Astrocyte (in vitro differentiated cells and primary cell): Measurements from ENCODE around the gene PARD3B. TPM values are rescaled to one million over a fixed set of nuclear protein-coding genes. Genes with fewer than 3 reads are reported as not detected.

Experiments
- DNase-seq: peaks from one replicate; pipeline ENCODE4 v3.0.0-alpha.2; 2010; ENCODE audit warnings: low read depth
- FAIRE-seq: peaks from 2 replicates; lab custom pipeline; 2011; peaks lifted over from hg19 to GRCh38; lab: Jason Lieb, UNC
- H2AFZ ChIP-seq: 2 replicates; pipeline ENCODE4 v1.6.0; 2012; ENCODE audit warnings: low read depth, low read length, inconsistent platforms
- H3K27ac ChIP-seq: 2 replicates; pipeline ENCODE4 v1.5.1; 2011; ENCODE audit warnings: low read depth, low read length, inconsistent platforms
- H3K27me3 ChIP-seq: 2 replicates; pipeline ENCODE4 v1.6.0; 2011; ENCODE audit warnings: low read length, inconsistent platforms; ENCODE audit not compliant: insufficient read depth
- H3K36me3 ChIP-seq: 2 replicates; pipeline ENCODE4 v1.5.1; 2011; ENCODE audit warnings: low read length, inconsistent platforms; ENCODE audit not compliant: insufficient read depth
- H3K4me1 ChIP-seq: 2 replicates; pipeline ENCODE4 v1.5.1; 2011; ENCODE audit warnings: low read length, inconsistent platforms; ENCODE audit not compliant: insufficient read depth
- H3K4me2 ChIP-seq: 2 replicates; pipeline ENCODE4 v1.6.0; 2012; ENCODE audit warnings: low read length, inconsistent platforms
- H3K4me3 ChIP-seq: 2 replicates; pipeline ENCODE4 v1.5.1; 2011; ENCODE audit warnings: low read depth, mild to moderate bottlenecking, low read length, inconsistent platforms; ENCODE audit not compliant: insufficient read depth
- H3K79me2 ChIP-seq: 2 replicates; pipeline ENCODE4 v1.6.0; 2012; ENCODE audit warnings: mild to moderate bottlenecking, low read length, inconsistent platforms; ENCODE audit not compliant: insufficient read depth
- H3K9ac ChIP-seq: 2 replicates; pipeline ENCODE4 v1.6.0; 2012; ENCODE audit warnings: mild to moderate bottlenecking, low read length, inconsistent platforms
- H3K9me3 ChIP-seq: 2 replicates; pipeline ENCODE4 v1.5.1; 2012; ENCODE audit warnings: low read depth, mild to moderate bottlenecking, low read length, inconsistent platforms; ENCODE audit not compliant: insufficient read depth
- H4K20me1 ChIP-seq: 2 replicates; pipeline ENCODE4 v1.6.0; 2012; ENCODE audit warnings: low read length, inconsistent platforms; ENCODE audit not compliant: insufficient read depth
- H3K27ac Mint-ChIP-seq: one replicate; pipeline ENCODE4 v1.8.0; 2021; ENCODE audit warnings: mild to moderate bottlenecking, mixed read lengths; ENCODE audit not compliant: unreplicated experiment
- H3K27me3 Mint-ChIP-seq: one replicate; pipeline ENCODE4 v1.8.0; 2021; ENCODE audit warnings: low read depth, mixed read lengths; ENCODE audit not compliant: unreplicated experiment
- H3K36me3 Mint-ChIP-seq: one replicate; pipeline ENCODE4 v1.8.0; 2021; ENCODE audit warnings: low read depth, mixed read lengths; ENCODE audit not compliant: unreplicated experiment
- H3K4me1 Mint-ChIP-seq: one replicate; pipeline ENCODE4 v1.8.0; 2021; ENCODE audit warnings: low read depth, mixed read lengths; ENCODE audit not compliant: unreplicated experiment
- H3K4me3 Mint-ChIP-seq: one replicate; pipeline ENCODE4 v1.8.0; 2021; ENCODE audit warnings: mild to moderate bottlenecking, moderate library complexity, mixed read lengths; ENCODE audit not compliant: unreplicated experiment
- H3K9me3 Mint-ChIP-seq: one replicate; pipeline ENCODE4 v1.8.0; 2021; ENCODE audit warnings: mild to moderate bottlenecking, mixed read lengths; ENCODE audit not compliant: unreplicated experiment
- EZH2 ChIP-seq: IDR thresholded peaks from 2 replicates; pipeline ENCODE4 v1.6.1; 2012; ENCODE audit warnings: mild to moderate bottlenecking, low read length, inconsistent platforms; ENCODE audit not compliant: insufficient read depth
- total RNA-seq: library from RNA; stranded (reverse); gene quantifications from 2 replicates; pipeline ENCODE4 v1.2.1, GENCODE V29; 2021
- TF ChIP-seq, protein P1 (sequence below): IDR thresholded peaks from 2 replicates; pipeline ENCODE4 v1.5.1; 2011; ENCODE audit warnings: low read depth, mild to moderate bottlenecking, inconsistent platforms, low read length, moderate library complexity; ENCODE audit not compliant: insufficient read depth

PARD3B gene
- total RNA-seq, 1 donor from 2014 or later, result 6.5 TPM

- H3K4me3 Mint-ChIP-seq, result no peak overlapping the region
- peaks cover 7% of the 10 kb centered on the region for H3K4me1 ChIP-seq
- no peak overlapping the region for H3K9ac ChIP-seq
- no peak overlapping the region for H3K27ac ChIP-seq
- H3K27ac Mint-ChIP-seq, result peak overlapping the region; percentile 24
- H3K9me3 ChIP-seq, result no peaks in the 10 kb centered on the region
- DNase-seq (peak; percentile 25), FAIRE-seq (peak; percentile 17)
- H3K4me1 Mint-ChIP-seq, result peaks cover 16% of the 10 kb centered on the region
- H3K79me2 ChIP-seq, result no peaks in the 10 kb centered on the region
- H3K4me2 ChIP-seq, result peak overlapping the region; percentile 8
- H2AFZ ChIP-seq, result peak overlapping the region; percentile 3
- H3K9me3 Mint-ChIP-seq, result no peaks in the 10 kb centered on the region
- H3K27me3 ChIP-seq, result no peaks in the 10 kb centered on the region
- H3K36me3 ChIP-seq, result no peaks in the 10 kb centered on the region
- TF ChIP-seq EZH2, result no peak
- TF ChIP-seq, protein P1, sequence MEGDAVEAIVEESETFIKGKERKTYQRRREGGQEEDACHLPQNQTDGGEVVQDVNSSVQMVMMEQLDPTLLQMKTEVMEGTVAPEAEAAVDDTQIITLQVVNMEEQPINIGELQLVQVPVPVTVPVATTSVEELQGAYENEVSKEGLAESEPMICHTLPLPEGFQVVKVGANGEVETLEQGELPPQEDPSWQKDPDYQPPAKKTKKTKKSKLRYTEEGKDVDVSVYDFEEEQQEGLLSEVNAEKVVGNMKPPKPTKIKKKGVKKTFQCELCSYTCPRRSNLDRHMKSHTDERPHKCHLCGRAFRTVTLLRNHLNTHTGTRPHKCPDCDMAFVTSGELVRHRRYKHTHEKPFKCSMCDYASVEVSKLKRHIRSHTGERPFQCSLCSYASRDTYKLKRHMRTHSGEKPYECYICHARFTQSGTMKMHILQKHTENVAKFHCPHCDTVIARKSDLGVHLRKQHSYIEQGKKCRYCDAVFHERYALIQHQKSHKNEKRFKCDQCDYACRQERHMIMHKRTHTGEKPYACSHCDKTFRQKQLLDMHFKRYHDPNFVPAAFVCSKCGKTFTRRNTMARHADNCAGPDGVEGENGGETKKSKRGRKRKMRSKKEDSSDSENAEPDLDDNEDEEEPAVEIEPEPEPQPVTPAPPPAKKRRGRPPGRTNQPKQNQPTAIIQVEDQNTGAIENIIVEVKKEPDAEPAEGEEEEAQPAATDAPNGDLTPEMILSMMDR, result no peak
- no peaks in the 10 kb centered on the region for H4K20me1 ChIP-seq
- no peak overlapping the region for H3K4me3 ChIP-seq
- no peaks in the 10 kb centered on the region for H3K36me3 Mint-ChIP-seq
- H3K27me3 Mint-ChIP-seq, result no peaks in the 10 kb centered on the region
These were observed 136.1 kb downstream of the PARD3B start for GRCh38 chr2:204681412-204681811.

DNA sequence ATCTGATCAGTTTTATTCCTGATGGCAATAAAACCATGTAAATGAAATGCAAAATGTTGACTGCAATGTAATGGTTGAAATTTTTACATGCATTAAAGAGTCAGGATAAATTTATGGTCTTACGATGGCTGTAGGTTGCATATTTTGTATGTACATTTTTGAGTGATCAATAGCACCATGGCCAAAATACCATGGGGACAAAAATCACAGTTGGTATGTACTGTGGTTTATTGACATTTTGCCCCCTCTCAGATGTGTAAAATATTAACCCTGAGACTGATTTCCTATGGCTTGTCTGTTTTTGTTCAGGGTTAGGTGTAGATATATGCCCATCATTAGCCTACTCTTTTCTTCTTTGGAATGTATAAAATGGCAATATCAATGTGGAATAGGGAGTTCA, 138.1 kb downstream of the PARD3B start:
- no peaks in the 10 kb centered on the region for H3K27me3 Mint-ChIP-seq

DNA sequence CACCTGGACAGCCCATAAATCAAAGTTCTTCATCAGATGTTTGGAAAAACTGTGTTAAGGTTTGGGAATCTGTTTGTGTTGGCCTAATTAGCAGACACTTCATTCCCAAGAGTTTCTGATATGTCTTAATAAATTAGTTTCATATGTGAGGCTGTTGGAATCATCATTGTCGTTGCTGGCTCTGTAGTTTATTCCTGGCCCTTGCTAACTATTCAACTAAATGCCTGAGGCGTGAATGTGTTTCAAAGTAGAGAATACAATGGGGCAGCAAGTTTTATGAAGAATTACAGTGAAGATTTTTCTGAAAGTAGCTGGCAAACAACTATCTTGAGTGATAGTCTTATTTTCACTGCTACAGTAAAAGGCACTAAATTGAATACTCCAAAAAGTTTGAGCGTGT, 141.1 kb downstream of the PARD3B start:
- H4K20me1 ChIP-seq, result no peaks in the 10 kb centered on the region
- Mint-ChIP-seq H3K4me1 (peaks cover 5% of the 10 kb centered on the region), H3K27ac (no peak overlapping the region), H3K27me3 (no peaks in the 10 kb centered on the region), H3K4me3 (no peak overlapping the region), H3K36me3 (no peaks in the 10 kb centered on the region), H3K9me3 (no peaks in the 10 kb centered on the region)
- H3K27me3 ChIP-seq, result no peaks in the 10 kb centered on the region
- DNase-seq (no peak), FAIRE-seq (peak; percentile 63)
- H3K79me2 ChIP-seq, result no peaks in the 10 kb centered on the region
- H3K4me3 ChIP-seq, result no peak overlapping the region
- no peak overlapping the region for H3K9ac ChIP-seq
- H3K4me2 ChIP-seq, result no peak overlapping the region
- H3K27ac ChIP-seq, result no peak overlapping the region
- TF ChIP-seq EZH2, result no peak
- TF ChIP-seq, protein P1, result no peak
- no peaks in the 10 kb centered on the region for H3K36me3 ChIP-seq
- peaks cover 2% of the 10 kb centered on the region for H3K4me1 ChIP-seq
- no peaks in the 10 kb centered on the region for H3K9me3 ChIP-seq
- H2AFZ ChIP-seq, result no peak overlapping the region

More for the DNA sequence above, 138.1 kb downstream of the PARD3B start:
- Histone ChIP-seq H2AFZ (no peak overlapping the region), H3K27me3 (no peaks in the 10 kb centered on the region), H3K9me3 (no peaks in the 10 kb centered on the region), H3K4me1 (peaks cover 7% of the 10 kb centered on the region), H3K36me3 (no peaks in the 10 kb centered on the region), H3K27ac (no peak overlapping the region), H3K9ac (no peak overlapping the region), H4K20me1 (no peaks in the 10 kb centered on the region), H3K4me3 (no peak overlapping the region), H3K79me2 (no peaks in the 10 kb centered on the region), H3K4me2 (no peak overlapping the region)
- Mint-ChIP-seq H3K36me3 (no peaks in the 10 kb centered on the region), H3K9me3 (no peaks in the 10 kb centered on the region), H3K4me3 (no peak overlapping the region), H3K4me1 (peaks cover 16% of the 10 kb centered on the region), H3K27ac (no peak overlapping the region)
- TF ChIP-seq EZH2, result no peak
- TF ChIP-seq, protein P1, result no peak
- DNase-seq (no peak), FAIRE-seq (no peak)
